ENCODE measurements around the gene MAP2K6.

The MAP2K6 gene

GRCh38 chr17:69533481-69534234 lies 119.2 kb downstream of the MAP2K6 start:
- Histone ChIP-seq H3K9me3 (no peaks in the 10 kb centered on the region), H3K4me3 (ENCODE audit: low read depth, low read length) (no peak overlapping the region), H3K36me3 (no peaks in the 10 kb centered on the region), H3K4me1 (no peaks in the 10 kb centered on the region), H3K27me3 (no peaks in the 10 kb centered on the region)
- no peak for DNase-seq
- no peak for TF ChIP-seq CTCF (IDR thresholded peaks at IDR 0.05; ENCODE audit: low read depth, low read length)

GRCh38 chr17:69534235-69534621 lies 119.7 kb downstream of the MAP2K6 start:
- Histone ChIP-seq H3K36me3 (no peaks in the 10 kb centered on the region), H3K9me3 (no peaks in the 10 kb centered on the region), H3K4me3 (ENCODE audit: low read depth, low read length) (no peak overlapping the region), H3K27me3 (no peaks in the 10 kb centered on the region), H3K4me1 (no peaks in the 10 kb centered on the region)
- no peak for DNase-seq
- TF ChIP-seq CTCF (IDR thresholded peaks at IDR 0.05; ENCODE audit: low read depth, low read length): no peak

- H3K4me1 ChIP-seq: no peaks in the 10 kb centered on the region
- H3K4me3 ChIP-seq (ENCODE audit: low read depth, low read length): no peak overlapping the region
- TF ChIP-seq CTCF (IDR thresholded peaks at IDR 0.05; ENCODE audit: low read depth, low read length): no peak
- DNase-seq: no peak
- H3K9me3 ChIP-seq: no peaks in the 10 kb centered on the region
- no peaks in the 10 kb centered on the region for H3K36me3 ChIP-seq
- no peaks in the 10 kb centered on the region for H3K27me3 ChIP-seq
These were observed 120.6 kb downstream of the MAP2K6 start for GRCh38 chr17:69535016-69535570.

- Histone ChIP-seq H3K27me3 (no peaks in the 10 kb centered on the region), H3K9me3 (no peaks in the 10 kb centered on the region; the same call in 1 of the 2 replicates), H3K4me3 (ENCODE audit: low read depth, low read length) (no peak overlapping the region), H3K36me3 (no peaks in the 10 kb centered on the region), H3K4me1 (no peaks in the 10 kb centered on the region)
- no peak for DNase-seq
- no peak for TF ChIP-seq CTCF (IDR thresholded peaks at IDR 0.05; ENCODE audit: low read depth, low read length)
These were observed 124.3 kb downstream of the MAP2K6 start for GRCh38 chr17:69538795-69539194.

GRCh38 chr17:69539274-69539673 lies 124.8 kb downstream of the MAP2K6 start:
- no peak for DNase-seq
- no peak for TF ChIP-seq CTCF (IDR thresholded peaks at IDR 0.05; ENCODE audit: low read depth, low read length)
- no peak overlapping the region for H3K4me3 ChIP-seq (ENCODE audit: low read depth, low read length)
- no peaks in the 10 kb centered on the region for H3K27me3 ChIP-seq
- H3K9me3 ChIP-seq: no peaks in the 10 kb centered on the region; the same call in 1 of the 2 replicates
- H3K36me3 ChIP-seq: no peaks in the 10 kb centered on the region
- no peaks in the 10 kb centered on the region for H3K4me1 ChIP-seq

GRCh38 chr17:69539781-69540319 lies 125.4 kb downstream of the MAP2K6 start:
- H3K36me3 ChIP-seq: no peaks in the 10 kb centered on the region
- H3K4me3 ChIP-seq (ENCODE audit: low read depth, low read length): no peak overlapping the region
- no peak for TF ChIP-seq CTCF (IDR thresholded peaks at IDR 0.05; ENCODE audit: low read depth, low read length)
- no peaks in the 10 kb centered on the region; the same call in 1 of the 2 replicates for H3K9me3 ChIP-seq
- no peak for DNase-seq
- no peaks in the 10 kb centered on the region for H3K4me1 ChIP-seq
- H3K27me3 ChIP-seq: no peaks in the 10 kb centered on the region
